ENCODE measurements around the gene ST6GALNAC3. TPM values are rescaled to one million over a fixed set of nuclear protein-coding genes. Genes with fewer than 3 reads are reported as not detected.
A peak's percentile ranks its signal among the peaks of the same experiment; 100 is the strongest.

The ST6GALNAC3 gene
- total RNA-seq, 1 donor from 2014 or later, result 46.8 TPM

GRCh38 chr1:76224752-76225151, 150.2 kb downstream of the ST6GALNAC3 start:
- no peaks in the 10 kb centered on the region for H3K27me3 Mint-ChIP-seq (ENCODE audit: unreplicated experiment)
- H3K4me1 Mint-ChIP-seq (ENCODE audit: unreplicated experiment), result peaks cover 31% of the 10 kb centered on the region
- no peak overlapping the region for H3K27ac Mint-ChIP-seq (ENCODE audit: unreplicated experiment)
- no peak overlapping the region for H3K4me3 Mint-ChIP-seq (ENCODE audit: unreplicated experiment)
- H3K9me3 Mint-ChIP-seq (ENCODE audit: unreplicated experiment), result no peaks in the 10 kb centered on the region
- no peak for TF ChIP-seq CTCF (IDR thresholded peaks at IDR 0.05; ENCODE audit: unreplicated experiment)
- no peaks in the 10 kb centered on the region for H3K36me3 Mint-ChIP-seq (ENCODE audit: low read depth, unreplicated experiment)
- no peak for DNase-seq (ENCODE audit: low spot score)

DNA sequence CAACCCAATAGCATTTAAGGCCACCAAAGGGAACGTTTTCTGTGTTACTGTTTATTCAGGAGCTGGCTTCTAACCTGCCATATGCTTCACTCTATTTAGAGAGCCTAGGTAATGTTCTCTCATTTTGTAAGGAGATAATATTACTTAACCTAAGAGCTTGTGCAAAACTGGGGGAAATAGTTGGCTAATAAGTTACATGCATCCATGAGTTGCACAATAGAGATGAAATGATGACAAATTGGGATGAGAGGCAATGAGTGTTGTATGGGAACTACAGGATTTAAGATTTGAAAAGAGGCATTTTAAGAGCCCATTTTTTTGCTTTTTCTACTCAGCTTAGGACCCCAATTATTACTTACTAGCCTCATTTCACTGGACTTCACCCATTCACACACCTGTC, 151.0 kb downstream of the ST6GALNAC3 start:
- DNase-seq (ENCODE audit: low spot score), result no peak
- Mint-ChIP-seq H3K9me3 (ENCODE audit: unreplicated experiment) (no peaks in the 10 kb centered on the region), H3K4me1 (ENCODE audit: unreplicated experiment) (peaks cover 36% of the 10 kb centered on the region), H3K27ac (ENCODE audit: unreplicated experiment) (no peak overlapping the region), H3K36me3 (ENCODE audit: low read depth, unreplicated experiment) (no peaks in the 10 kb centered on the region), H3K27me3 (ENCODE audit: unreplicated experiment) (no peaks in the 10 kb centered on the region), H3K4me3 (ENCODE audit: unreplicated experiment) (no peak overlapping the region)
- TF ChIP-seq CTCF (IDR thresholded peaks at IDR 0.05; ENCODE audit: unreplicated experiment), result no peak

GRCh38 chr1:76227621-76228020, 153.1 kb downstream of the ST6GALNAC3 start:
- Mint-ChIP-seq H3K4me1 (ENCODE audit: unreplicated experiment) (peaks cover 43% of the 10 kb centered on the region), H3K9me3 (ENCODE audit: unreplicated experiment) (no peaks in the 10 kb centered on the region), H3K36me3 (ENCODE audit: low read depth, unreplicated experiment) (no peaks in the 10 kb centered on the region), H3K27me3 (ENCODE audit: unreplicated experiment) (no peaks in the 10 kb centered on the region), H3K4me3 (ENCODE audit: unreplicated experiment) (no peak overlapping the region), H3K27ac (ENCODE audit: unreplicated experiment) (peak overlapping the region; percentile 59)
- no peak for DNase-seq (ENCODE audit: low spot score)
- no peak for TF ChIP-seq CTCF (IDR thresholded peaks at IDR 0.05; ENCODE audit: unreplicated experiment)

DNA sequence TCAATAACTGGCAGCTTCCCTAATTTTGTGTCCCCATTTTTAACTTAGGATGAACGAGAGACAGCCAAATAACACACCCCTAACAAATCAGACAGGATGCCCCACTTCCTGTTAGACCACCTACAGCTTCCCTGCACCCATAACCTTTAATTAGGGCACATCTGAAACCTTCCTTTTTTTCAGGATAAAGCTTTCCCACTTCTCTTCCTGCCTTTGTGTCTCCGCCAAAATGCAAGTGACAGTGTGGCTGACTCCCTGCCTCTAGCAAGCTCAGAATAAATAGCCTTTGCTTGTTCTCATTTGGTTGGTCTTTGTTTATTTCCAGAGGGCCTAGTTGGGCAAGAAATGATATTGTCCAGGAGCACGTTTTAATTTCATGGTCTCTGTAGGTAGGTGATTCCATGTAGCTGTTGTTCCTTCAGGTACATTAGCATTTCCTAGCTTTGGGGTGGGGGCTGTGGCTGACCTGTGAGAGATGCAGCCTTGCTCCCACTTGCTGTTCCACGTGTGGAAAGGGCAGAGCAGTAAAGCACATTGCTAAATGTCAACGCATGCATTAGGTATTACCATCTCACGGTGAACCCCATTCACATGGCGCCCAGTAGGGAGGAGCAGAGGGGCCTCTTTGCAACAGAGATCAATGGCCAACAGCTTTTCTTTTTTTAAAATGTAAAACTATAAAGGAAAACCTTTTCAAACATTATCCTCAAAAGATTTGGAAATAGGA, 154.9 kb downstream of the ST6GALNAC3 start:
- H3K27ac Mint-ChIP-seq (ENCODE audit: unreplicated experiment), result peak overlapping the region; percentile 97
- H3K4me3 Mint-ChIP-seq (ENCODE audit: unreplicated experiment), result peak overlapping the region; percentile 26
- H3K4me1 Mint-ChIP-seq (ENCODE audit: unreplicated experiment), result peaks cover 46% of the 10 kb centered on the region
- TF ChIP-seq CTCF (IDR thresholded peaks at IDR 0.05; ENCODE audit: unreplicated experiment), result no peak
- no peaks in the 10 kb centered on the region for H3K9me3 Mint-ChIP-seq (ENCODE audit: unreplicated experiment)
- no peaks in the 10 kb centered on the region for H3K27me3 Mint-ChIP-seq (ENCODE audit: unreplicated experiment)
- DNase-seq (ENCODE audit: low spot score), result no peak
- H3K36me3 Mint-ChIP-seq (ENCODE audit: low read depth, unreplicated experiment), result no peaks in the 10 kb centered on the region

DNA sequence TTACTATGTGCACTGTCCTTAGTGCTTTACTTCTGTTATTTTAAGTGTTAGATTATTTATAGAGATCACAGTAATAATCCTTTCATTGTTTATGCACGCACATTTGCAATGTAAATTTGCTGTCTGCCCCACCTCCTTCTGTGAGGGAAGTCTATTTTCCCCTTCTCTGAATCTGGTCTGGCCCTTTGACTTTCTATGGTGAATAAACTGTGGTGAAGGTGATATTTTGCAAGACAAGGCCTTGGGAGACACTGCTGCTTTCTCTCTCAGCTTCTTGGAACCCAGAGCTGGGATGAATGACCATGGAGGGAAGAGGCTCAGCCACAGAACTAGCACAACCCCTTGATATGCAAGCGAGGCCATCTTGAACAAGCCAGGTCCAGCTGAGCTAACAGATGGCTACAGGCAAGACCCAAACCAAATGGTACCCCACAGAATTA, 156.3 kb downstream of the ST6GALNAC3 start:
- Mint-ChIP-seq H3K4me1 (ENCODE audit: unreplicated experiment) (peaks cover 50% of the 10 kb centered on the region), H3K27me3 (ENCODE audit: unreplicated experiment) (no peaks in the 10 kb centered on the region), H3K4me3 (ENCODE audit: unreplicated experiment) (no peak overlapping the region), H3K36me3 (ENCODE audit: low read depth, unreplicated experiment) (no peaks in the 10 kb centered on the region), H3K9me3 (ENCODE audit: unreplicated experiment) (no peaks in the 10 kb centered on the region), H3K27ac (ENCODE audit: unreplicated experiment) (peak overlapping the region; percentile 86)
- TF ChIP-seq CTCF (IDR thresholded peaks at IDR 0.05; ENCODE audit: unreplicated experiment), result no peak
- no peak for DNase-seq (ENCODE audit: low spot score)
